Skin of body (tissue), 2 donors: Measurements from ENCODE around the gene BPI. TPM values are rescaled to one million over a fixed set of nuclear protein-coding genes. Genes with fewer than 3 reads are reported as not detected.
"Not testable (repeated sequence)": the region's sequence is repeated elsewhere in the genome, so short reads cannot be mapped to it uniquely, and the experiment has no call there.

Experiments
- DNase-seq: peaks from one replicate; lab custom pipeline; 2025; lab: John Stamatoyannopoulos, UW
- total RNA-seq: library from RNA; depleted of rRNA; stranded (reverse); fragments of >200 nt; gene quantifications from one replicate; pipeline ENCODE4 v1.2.3, GENCODE V29; 2014

BPI gene
- total RNA-seq, 1 donor from 2014 or later, result 7.9 TPM

- no peak for DNase-seq
Observed at GRCh38 chr20:38277691-38278090, 26.3 kb upstream of the BPI start.

GRCh38 chr20:38278131-38278530, 25.8 kb upstream of the BPI start:
- no peak for DNase-seq

GRCh38 chr20:38278763-38279162, 25.2 kb upstream of the BPI start:
- DNase-seq, result no peak

GRCh38 chr20:38281176-38281915, 22.6 kb upstream of the BPI start:
- not testable (repeated sequence) for DNase-seq

- DNase-seq, result no peak
Observed at GRCh38 chr20:38283236-38283635, 20.7 kb upstream of the BPI start.

GRCh38 chr20:38284066-38284650, 19.8 kb upstream of the BPI start:
- DNase-seq, result not testable (repeated sequence)

GRCh38 chr20:38284893-38285444, 19.0 kb upstream of the BPI start:
- no peak for DNase-seq

GRCh38 chr20:38286586-38287531, 17.1 kb upstream of the BPI start:
- no peak for DNase-seq

- DNase-seq, result no peak
Observed at GRCh38 chr20:38290829-38291814, 12.8 kb upstream of the BPI start.

GRCh38 chr20:38291966-38292365, 12.0 kb upstream of the BPI start:
- no peak for DNase-seq

- DNase-seq, result no peak
Observed at GRCh38 chr20:38293491-38294065, 10.4 kb upstream of the BPI start.

- no peak for DNase-seq
Observed at GRCh38 chr20:38294076-38294591, 9.8 kb upstream of the BPI start.

- no peak for DNase-seq
Observed at GRCh38 chr20:38295811-38296210, 8.1 kb upstream of the BPI start.

- DNase-seq, result no peak
Observed at GRCh38 chr20:38296433-38296832, 7.5 kb upstream of the BPI start.

GRCh38 chr20:38297916-38298674, 5.9 kb upstream of the BPI start:
- no peak for DNase-seq

GRCh38 chr20:38298768-38299288, 5.1 kb upstream of the BPI start:
- DNase-seq, result no peak

- DNase-seq, result no peak
Observed at GRCh38 chr20:38299963-38300362, 4.0 kb upstream of the BPI start.

GRCh38 chr20:38300438-38300837, 3.5 kb upstream of the BPI start:
- DNase-seq, result no peak

GRCh38 chr20:38301309-38301708, 2.6 kb upstream of the BPI start:
- DNase-seq, result no peak
